Measurements from ENCODE around the gene ZNF646. TPM values are rescaled to one million over a fixed set of nuclear protein-coding genes. Genes with fewer than 3 reads are reported as not detected.

The ZNF646 gene
- total RNA-seq, 1 experiment from 2014 or later, result 28.8 TPM

GRCh38 chr16:31050280-31051030 is 23.8 kb upstream of the ZNF646 start:
- Histone ChIP-seq H3K27me3 (ENCODE audit: control insufficient read depth, insufficient read depth, low read length) (no peaks in the 10 kb centered on the region), H3K36me3 (replicated peaks; ENCODE audit: control insufficient read depth, insufficient read depth, low read length) (no peaks in the 10 kb centered on the region), H3K4me3 (ENCODE audit: insufficient read depth, low read depth, low read length) (no peak overlapping the region)
- peak; percentile 78 for DNase-seq

GRCh38 chr16:31052114-31052513 is 22.1 kb upstream of the ZNF646 start:
- H3K4me3 ChIP-seq (ENCODE audit: insufficient read depth, low read depth, low read length), result no peak overlapping the region
- no peaks in the 10 kb centered on the region for H3K27me3 ChIP-seq (ENCODE audit: control insufficient read depth, insufficient read depth, low read length)
- no peak for DNase-seq
- H3K36me3 ChIP-seq (replicated peaks; ENCODE audit: control insufficient read depth, insufficient read depth, low read length), result no peaks in the 10 kb centered on the region

GRCh38 chr16:31055613-31056012 is 18.6 kb upstream of the ZNF646 start:
- Histone ChIP-seq H3K27me3 (ENCODE audit: control insufficient read depth, insufficient read depth, low read length) (no peaks in the 10 kb centered on the region), H3K4me3 (ENCODE audit: insufficient read depth, low read depth, low read length) (no peak overlapping the region), H3K36me3 (replicated peaks; ENCODE audit: control insufficient read depth, insufficient read depth, low read length) (no peaks in the 10 kb centered on the region; the same call in 1 of the 2 replicates)
- peak; percentile 76 for DNase-seq

- Histone ChIP-seq H3K36me3 (replicated peaks; ENCODE audit: control insufficient read depth, insufficient read depth, low read length) (no peaks in the 10 kb centered on the region; the same call in none of the 2 replicates), H3K4me3 (ENCODE audit: insufficient read depth, low read depth, low read length) (no peak overlapping the region), H3K27me3 (ENCODE audit: control insufficient read depth, insufficient read depth, low read length) (no peaks in the 10 kb centered on the region)
- peak; percentile 61 for DNase-seq
Measured at GRCh38 chr16:31061126-31061812, 13.0 kb upstream of the ZNF646 start.

GRCh38 chr16:31061813-31062440 is 12.3 kb upstream of the ZNF646 start:
- DNase-seq, result peak; percentile 44
- Histone ChIP-seq H3K27me3 (ENCODE audit: control insufficient read depth, insufficient read depth, low read length) (no peaks in the 10 kb centered on the region), H3K4me3 (ENCODE audit: insufficient read depth, low read depth, low read length) (no peak overlapping the region), H3K36me3 (replicated peaks; ENCODE audit: control insufficient read depth, insufficient read depth, low read length) (no peaks in the 10 kb centered on the region; the same call in none of the 2 replicates)

GRCh38 chr16:31063495-31063842 is 10.8 kb upstream of the ZNF646 start:
- Histone ChIP-seq H3K4me3 (ENCODE audit: insufficient read depth, low read depth, low read length) (no peak overlapping the region), H3K27me3 (ENCODE audit: control insufficient read depth, insufficient read depth, low read length) (no peaks in the 10 kb centered on the region), H3K36me3 (replicated peaks; ENCODE audit: control insufficient read depth, insufficient read depth, low read length) (no peaks in the 10 kb centered on the region; the same call in none of the 2 replicates)
- DNase-seq, result peak; percentile 78

- H3K4me3 ChIP-seq (ENCODE audit: insufficient read depth, low read depth, low read length), result no peak overlapping the region
- H3K27me3 ChIP-seq (ENCODE audit: control insufficient read depth, insufficient read depth, low read length), result no peaks in the 10 kb centered on the region
- DNase-seq, result peak; percentile 38
- H3K36me3 ChIP-seq (replicated peaks; ENCODE audit: control insufficient read depth, insufficient read depth, low read length), result no peaks in the 10 kb centered on the region; the same call in none of the 2 replicates
Measured at GRCh38 chr16:31063843-31064611, 10.2 kb upstream of the ZNF646 start.

GRCh38 chr16:31064882-31065461 is 9.2 kb upstream of the ZNF646 start:
- no peaks in the 10 kb centered on the region for H3K27me3 ChIP-seq (ENCODE audit: control insufficient read depth, insufficient read depth, low read length)
- peak; percentile 32 for DNase-seq
- H3K4me3 ChIP-seq (ENCODE audit: insufficient read depth, low read depth, low read length), result no peak overlapping the region
- H3K36me3 ChIP-seq (replicated peaks; ENCODE audit: control insufficient read depth, insufficient read depth, low read length), result no peaks in the 10 kb centered on the region; the same call in none of the 2 replicates

GRCh38 chr16:31067342-31067741 is 6.9 kb upstream of the ZNF646 start:
- Histone ChIP-seq H3K27me3 (ENCODE audit: control insufficient read depth, insufficient read depth, low read length) (no peaks in the 10 kb centered on the region), H3K36me3 (replicated peaks; ENCODE audit: control insufficient read depth, insufficient read depth, low read length) (no peaks in the 10 kb centered on the region; the same call in 1 of the 2 replicates), H3K4me3 (ENCODE audit: insufficient read depth, low read depth, low read length) (no peak overlapping the region)
- no peak for DNase-seq

- Histone ChIP-seq H3K36me3 (replicated peaks; ENCODE audit: control insufficient read depth, insufficient read depth, low read length) (peaks cover 3% of the 10 kb centered on the region), H3K4me3 (ENCODE audit: insufficient read depth, low read depth, low read length) (no peak overlapping the region), H3K27me3 (ENCODE audit: control insufficient read depth, insufficient read depth, low read length) (no peaks in the 10 kb centered on the region)
- no peak for DNase-seq
Measured at GRCh38 chr16:31071861-31072260, 2.4 kb upstream of the ZNF646 start.

GRCh38 chr16:31072540-31073141 is 1.6 kb upstream of the ZNF646 start:
- Histone ChIP-seq H3K36me3 (replicated peaks; ENCODE audit: control insufficient read depth, insufficient read depth, low read length) (peaks cover 10% of the 10 kb centered on the region), H3K4me3 (ENCODE audit: insufficient read depth, low read depth, low read length) (peak overlapping the region; percentile 69), H3K27me3 (ENCODE audit: control insufficient read depth, insufficient read depth, low read length) (no peaks in the 10 kb centered on the region)
- DNase-seq, result no peak

- no peaks in the 10 kb centered on the region for H3K27me3 ChIP-seq (ENCODE audit: control insufficient read depth, insufficient read depth, low read length)
- peak overlapping the region; percentile 69 for H3K4me3 ChIP-seq (ENCODE audit: insufficient read depth, low read depth, low read length)
- peak; percentile 97 for DNase-seq
- peaks cover 15% of the 10 kb centered on the region for H3K36me3 ChIP-seq (replicated peaks; ENCODE audit: control insufficient read depth, insufficient read depth, low read length)
Measured at GRCh38 chr16:31073142-31073969, 866 bp upstream of the ZNF646 start.

GRCh38 chr16:31074814-31075183 is 577 bp downstream of the ZNF646 start:
- H3K36me3 ChIP-seq (replicated peaks; ENCODE audit: control insufficient read depth, insufficient read depth, low read length), result peaks cover 25% of the 10 kb centered on the region
- DNase-seq, result no peak
- H3K4me3 ChIP-seq (ENCODE audit: insufficient read depth, low read depth, low read length), result peak overlapping the region; percentile 69
- H3K27me3 ChIP-seq (ENCODE audit: control insufficient read depth, insufficient read depth, low read length), result no peaks in the 10 kb centered on the region

Measured in H7 (cell line).